NCI-H524 treated with DMSO at 0.1 percent for 48 hours (cell line): ENCODE data around the gene TRIM9.

ENCODE experiments used
- DNase-seq: peaks from one replicate; lab custom pipeline; 2025; lab: John Stamatoyannopoulos, UW

TRIM9 gene

DNA sequence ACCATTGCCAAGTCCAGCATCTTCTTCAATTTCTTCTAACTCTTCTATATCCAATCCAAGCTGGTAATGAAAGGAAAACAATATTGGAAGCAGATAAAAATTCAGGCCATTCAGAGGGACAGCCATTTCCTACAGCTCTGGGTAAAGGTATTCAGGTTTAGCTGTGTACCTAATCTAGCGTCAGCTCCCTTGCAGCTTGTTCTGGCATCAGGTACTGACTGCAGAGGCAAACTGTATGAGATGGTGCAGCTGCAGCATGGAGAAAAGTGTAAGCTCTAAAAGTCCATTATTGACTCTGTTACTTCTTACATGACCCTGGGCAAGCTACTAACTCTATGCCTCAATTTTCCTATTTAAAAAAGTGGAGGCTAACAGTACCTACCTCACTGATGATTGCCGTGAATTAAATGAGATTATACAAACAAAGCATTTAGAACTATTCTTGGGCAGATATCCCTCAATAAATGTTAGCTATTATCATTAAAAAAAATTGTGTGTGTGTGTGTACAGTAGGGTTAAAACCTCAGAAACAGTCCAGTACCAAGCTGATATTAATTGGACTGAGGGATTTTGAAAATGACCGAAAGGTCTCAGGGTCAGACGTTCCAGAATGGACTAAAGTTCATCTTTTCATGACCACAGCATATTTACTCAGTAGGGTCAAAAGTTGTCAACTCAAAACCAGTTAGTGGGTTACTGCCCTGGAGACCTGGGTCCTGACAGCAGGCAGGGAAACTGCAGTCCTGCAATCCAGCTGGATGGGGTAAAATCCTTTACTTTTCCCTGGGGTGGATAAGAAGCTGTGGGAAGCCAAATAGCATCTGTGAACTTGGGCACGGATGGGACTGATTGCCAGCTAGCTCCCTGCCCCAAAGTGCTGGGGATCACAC lies 159.5 kb downstream of the TRIM9 start:
- no peak for DNase-seq

DNA sequence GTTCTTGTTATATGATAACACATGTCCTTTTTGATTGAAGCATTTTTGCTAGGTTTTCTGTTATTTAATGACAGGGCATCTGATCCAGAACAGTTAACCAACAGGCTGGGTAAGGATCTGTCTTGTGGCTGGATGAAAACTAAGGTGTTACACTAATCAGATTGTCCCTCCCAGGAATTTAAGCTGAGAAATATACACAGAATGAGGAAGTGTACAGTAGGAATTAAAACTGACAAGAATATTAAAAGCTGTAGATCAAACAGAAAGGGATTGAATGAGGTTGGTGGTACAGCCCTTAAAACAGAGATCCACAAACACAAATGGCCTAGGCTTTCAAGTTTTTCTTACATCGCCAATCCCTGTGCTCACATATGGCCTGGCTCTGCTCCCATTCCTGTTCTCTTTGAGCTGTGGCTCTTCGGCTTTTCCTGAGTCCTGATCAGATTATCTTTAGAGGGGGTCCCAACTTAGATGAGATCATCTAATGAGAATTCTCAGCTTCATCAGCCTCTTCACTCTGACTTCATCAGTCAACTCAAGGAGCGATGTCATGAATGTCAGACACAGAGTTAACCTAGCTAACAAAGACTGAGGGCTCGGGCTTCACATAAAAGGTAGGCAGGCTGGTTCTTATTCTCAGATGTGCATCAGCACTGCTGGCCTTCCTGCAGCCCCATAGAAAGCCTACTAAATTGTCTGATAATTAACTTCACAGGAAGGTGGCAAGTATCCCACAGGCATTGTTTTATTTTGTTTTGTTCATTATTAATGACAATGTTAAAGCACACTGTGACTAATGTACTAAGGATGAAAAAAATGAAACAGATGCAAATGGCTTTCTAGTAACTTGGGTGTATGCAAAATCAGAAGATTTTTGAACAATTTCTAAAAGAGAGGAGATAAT lies 162.1 kb downstream of the TRIM9 start:
- DNase-seq = no peak

GRCh38 chr14:50932156-50932555 lies 162.7 kb downstream of the TRIM9 start:
- no peak for DNase-seq

DNA sequence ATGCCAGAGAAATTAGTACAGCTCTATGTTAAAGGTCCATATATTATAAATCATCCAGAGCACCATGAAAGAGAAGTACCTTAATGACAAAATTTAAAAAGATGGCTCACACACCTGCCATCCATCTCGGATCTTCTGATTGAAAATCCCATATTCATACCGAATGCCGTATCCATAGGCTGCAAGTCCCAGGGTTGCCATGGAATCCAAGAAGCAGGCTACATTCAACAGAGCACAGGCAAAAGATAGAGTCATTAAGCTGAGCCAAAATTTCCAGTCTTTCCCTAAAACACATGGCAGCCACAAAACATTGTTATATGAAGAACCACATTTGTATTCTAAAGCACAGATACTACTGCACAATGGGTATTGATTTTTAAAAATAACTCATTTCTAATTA lies 163.3 kb downstream of the TRIM9 start:
- no peak for DNase-seq

DNA sequence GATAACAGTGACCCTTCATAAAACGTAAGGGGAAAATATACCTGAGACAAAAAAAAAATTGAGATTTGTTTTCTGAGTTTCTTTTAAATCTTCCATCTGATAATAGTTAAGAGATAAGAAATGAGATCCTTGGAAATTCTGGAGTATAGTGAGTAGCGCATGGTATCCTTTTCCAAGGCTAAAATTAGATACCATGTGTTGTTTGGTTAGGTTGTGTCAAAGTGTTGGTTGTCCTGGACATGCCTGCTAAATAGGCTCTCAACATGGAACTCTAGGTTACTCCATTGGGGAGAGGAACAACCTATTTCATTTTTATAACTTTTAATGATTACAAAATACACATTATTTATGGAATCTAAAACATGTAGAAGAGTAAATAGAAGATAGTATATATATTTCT lies 165.4 kb downstream of the TRIM9 start:
- DNase-seq = no peak

DNA sequence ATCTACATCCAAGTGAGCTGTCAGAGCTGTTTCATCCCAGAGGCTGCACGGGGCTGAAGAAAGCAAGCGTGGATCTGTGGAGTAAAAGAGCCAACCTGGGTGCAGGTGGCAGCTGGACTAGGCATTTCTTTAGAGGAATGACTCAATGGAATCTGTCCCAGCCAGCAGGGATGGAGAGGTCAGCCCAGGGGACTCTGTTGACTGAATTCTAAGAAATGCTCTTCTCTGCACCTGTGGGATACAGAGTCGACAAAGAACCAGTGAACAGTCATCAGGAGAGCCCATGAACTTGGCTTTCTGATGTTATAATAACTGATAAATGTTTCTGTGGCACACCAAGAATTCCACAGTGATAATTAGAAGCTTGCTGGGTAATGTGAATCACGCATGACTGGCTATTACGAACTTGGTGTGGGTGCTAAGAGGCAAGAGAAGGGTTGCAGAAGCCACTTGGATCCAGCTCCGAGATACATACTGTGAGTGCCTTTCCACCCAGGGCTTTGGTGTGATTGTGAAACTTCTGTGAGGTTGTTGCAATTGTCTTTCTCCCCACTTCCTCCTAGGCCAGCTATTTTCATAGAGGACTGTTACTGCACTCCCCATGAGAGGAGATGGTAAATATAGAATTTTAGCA lies 166.8 kb downstream of the TRIM9 start:
- no peak for DNase-seq

DNA sequence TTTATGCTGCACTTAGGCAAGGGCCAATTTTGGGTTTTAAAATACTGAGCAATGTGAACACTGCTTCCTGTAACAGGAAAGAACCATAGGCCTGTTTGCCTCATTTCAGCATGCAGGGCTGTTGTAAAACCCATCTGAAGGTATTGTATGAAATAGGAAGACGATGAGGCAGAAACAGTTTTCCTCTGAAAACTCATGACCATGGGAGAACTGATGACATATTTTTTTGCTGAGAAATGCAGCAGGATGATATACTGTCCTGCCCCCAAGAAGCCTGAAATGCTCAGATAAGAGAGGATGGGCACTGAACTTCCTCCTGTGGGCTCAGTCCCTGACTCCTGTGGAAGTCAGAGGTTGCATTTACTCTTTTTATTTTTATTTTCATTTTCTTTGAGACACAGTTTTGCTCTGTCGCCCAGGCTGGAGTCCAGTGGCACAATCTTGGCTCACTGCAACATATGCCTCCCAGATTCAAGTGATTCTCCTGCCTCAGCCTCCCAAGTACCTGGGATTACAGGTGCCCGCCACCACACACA lies 168.0 kb downstream of the TRIM9 start:
- no peak for DNase-seq
